Activated naive CD8-positive, alpha-beta T cell treated with anti-CD3 and anti-CD28 coated beads for 36 hours (primary cell): ENCODE results near the gene MAPK8IP3. TPM values are rescaled to one million over a fixed set of nuclear protein-coding genes. Genes with fewer than 3 reads are reported as not detected.

Source experiments
- DNase-seq: peaks from one replicate; pipeline ENCODE4 v3.0.0; 2021
- H3K27ac Mint-ChIP-seq: one replicate; pipeline ENCODE4 v1.8.0; 2022; ENCODE audit warnings: mild to moderate bottlenecking, moderate library complexity, mixed read lengths
- H3K27me3 Mint-ChIP-seq: one replicate; pipeline ENCODE4 v1.8.0; 2022; ENCODE audit warnings: mild to moderate bottlenecking, mixed read lengths
- H3K36me3 Mint-ChIP-seq: one replicate; pipeline ENCODE4 v1.8.0; 2021; ENCODE audit warnings: mild to moderate bottlenecking, mixed read lengths
- H3K4me1 Mint-ChIP-seq: one replicate; pipeline ENCODE4 v1.8.0; 2021; ENCODE audit warnings: mixed read lengths
- H3K4me3 Mint-ChIP-seq: one replicate; pipeline ENCODE4 v1.8.0; 2022; ENCODE audit warnings: mild to moderate bottlenecking, moderate library complexity, mixed read lengths
- H3K9me3 Mint-ChIP-seq: one replicate; pipeline ENCODE4 v1.8.0; 2022; ENCODE audit warnings: mixed read lengths
- total RNA-seq, 2 experiments: library from RNA; stranded (reverse); gene quantifications; one replicate each; pipeline ENCODE4 v1.2.3, GENCODE V29; 2021

MAPK8IP3 gene
- total RNA-seq, 2 experiments from 2014 or later, result 46.7 to 47.3 TPM

GRCh38 chr16:1818204-1818872, 112.3 kb downstream of the MAPK8IP3 start:
- H3K36me3 Mint-ChIP-seq, result peaks cover 4% of the 10 kb centered on the region
- DNase-seq, result no peak
- no peak overlapping the region for H3K4me3 Mint-ChIP-seq
- peaks cover under 1% of the 10 kb centered on the region for H3K4me1 Mint-ChIP-seq
- no peaks in the 10 kb centered on the region for H3K9me3 Mint-ChIP-seq
- H3K27me3 Mint-ChIP-seq, result no peaks in the 10 kb centered on the region
- no peak overlapping the region for H3K27ac Mint-ChIP-seq

DNA sequence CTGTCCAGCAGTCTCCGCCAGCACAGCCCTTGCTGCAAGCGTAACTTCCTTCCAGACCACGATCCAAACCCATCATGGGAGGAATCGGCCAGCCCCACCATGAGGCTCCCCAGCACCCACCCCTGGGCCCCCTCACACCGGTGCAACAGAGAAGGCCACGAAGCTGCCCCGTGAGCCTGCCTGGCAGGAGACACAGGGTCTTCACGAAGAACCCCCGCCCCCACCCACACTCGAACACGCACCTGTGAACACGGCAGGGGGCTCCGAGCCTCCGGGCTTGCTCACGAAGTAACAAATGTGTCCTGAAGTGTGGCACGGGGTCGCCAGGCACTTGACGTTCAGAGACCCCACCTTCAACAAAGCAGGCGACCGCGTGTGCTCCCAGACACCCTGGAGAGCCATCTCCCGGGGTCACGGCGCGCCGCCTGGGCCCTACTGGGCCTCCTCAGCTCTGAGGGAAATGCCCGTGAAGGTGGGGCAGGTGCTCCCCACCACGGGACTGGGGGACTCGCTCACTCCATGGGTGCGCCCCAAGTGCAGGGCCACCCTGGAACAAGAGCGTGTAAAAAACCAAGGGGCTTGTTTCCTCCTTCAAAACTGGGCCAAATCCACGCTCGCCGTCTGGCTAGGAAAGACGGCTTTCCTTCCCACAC, 113.0 kb downstream of the MAPK8IP3 start:
- Mint-ChIP-seq H3K9me3 (no peaks in the 10 kb centered on the region), H3K36me3 (peaks cover 4% of the 10 kb centered on the region), H3K4me1 (peaks cover 4% of the 10 kb centered on the region), H3K27ac (no peak overlapping the region), H3K27me3 (no peaks in the 10 kb centered on the region), H3K4me3 (no peak overlapping the region)
- DNase-seq, result no peak

GRCh38 chr16:1819611-1820010, 113.6 kb downstream of the MAPK8IP3 start:
- Mint-ChIP-seq H3K36me3 (peaks cover 4% of the 10 kb centered on the region), H3K4me1 (peaks cover 6% of the 10 kb centered on the region), H3K27me3 (no peaks in the 10 kb centered on the region), H3K9me3 (no peaks in the 10 kb centered on the region), H3K4me3 (no peak overlapping the region), H3K27ac (no peak overlapping the region)
- no peak for DNase-seq

Other genes starting within 250 kb of the MAPK8IP3 start
- 10 to 100 TPM; 45.0 to 48.8 TPM for gene CLCN7, start 231.2 kb upstream of the MAPK8IP3 start, total RNA-seq
- not detected for gene PTX4, start 217.3 kb upstream of the MAPK8IP3 start, total RNA-seq
- gene TELO2, start 212.8 kb upstream of the MAPK8IP3 start, total RNA-seq, result 10 to 100 TPM; 82.5 to 82.9 TPM
- 10 to 100 TPM; 21.2 to 23.7 TPM for gene TMEM204, start 172.5 kb upstream of the MAPK8IP3 start, total RNA-seq
- gene IFT140, start 94.1 kb upstream of the MAPK8IP3 start, total RNA-seq, result 1 to 10 TPM; 7.1 to 9.5 TPM
- gene CRAMP1, start 93.8 kb upstream of the MAPK8IP3 start, total RNA-seq, result 10 to 100 TPM; 14.4 to 17.0 TPM
- gene JPT2, start 27.9 kb upstream of the MAPK8IP3 start, total RNA-seq, result 10 to 100 TPM; 91.4 to 96.2 TPM
- gene NME3, start 65.3 kb downstream of the MAPK8IP3 start, total RNA-seq, result 10 to 100 TPM; 24.5 to 24.9 TPM
- 10 to 100 TPM; 17.2 to 20.1 TPM for gene EME2, start 66.6 kb downstream of the MAPK8IP3 start, total RNA-seq
- 100 to 1,000 TPM; 187 to 190 TPM for gene MRPS34, start 66.9 kb downstream of the MAPK8IP3 start, total RNA-seq
- 10 to 100 TPM; 12.3 to 12.8 TPM for gene SPSB3, start 76.4 kb downstream of the MAPK8IP3 start, total RNA-seq
- 10 to 100 TPM; 63.6 to 64.2 TPM for gene NUBP2, start 76.8 kb downstream of the MAPK8IP3 start, total RNA-seq
- not detected for gene IGFALS, start 87.5 kb downstream of the MAPK8IP3 start, total RNA-seq
- gene HAGH, start 120.6 kb downstream of the MAPK8IP3 start, total RNA-seq, result 10 to 100 TPM; 22.6 to 23.9 TPM
- 10 to 100 TPM; 17.9 to 20.1 TPM for gene FAHD1, start 121.0 kb downstream of the MAPK8IP3 start, total RNA-seq
- gene MEIOB, start 166.0 kb downstream of the MAPK8IP3 start, total RNA-seq, result under 1 TPM in 1 of 2 experiments, not detected in 1; 0.27 TPM
- not detected for gene HS3ST6, start 212.2 kb downstream of the MAPK8IP3 start, total RNA-seq
- 10 to 100 TPM; 21.3 to 22.4 TPM for gene MSRB1, start 237.0 kb downstream of the MAPK8IP3 start, total RNA-seq
- gene RPL3L, start 248.5 kb downstream of the MAPK8IP3 start, total RNA-seq, result not detected